ENCODE results near the gene MARK3.

Gene MARK3

DNA sequence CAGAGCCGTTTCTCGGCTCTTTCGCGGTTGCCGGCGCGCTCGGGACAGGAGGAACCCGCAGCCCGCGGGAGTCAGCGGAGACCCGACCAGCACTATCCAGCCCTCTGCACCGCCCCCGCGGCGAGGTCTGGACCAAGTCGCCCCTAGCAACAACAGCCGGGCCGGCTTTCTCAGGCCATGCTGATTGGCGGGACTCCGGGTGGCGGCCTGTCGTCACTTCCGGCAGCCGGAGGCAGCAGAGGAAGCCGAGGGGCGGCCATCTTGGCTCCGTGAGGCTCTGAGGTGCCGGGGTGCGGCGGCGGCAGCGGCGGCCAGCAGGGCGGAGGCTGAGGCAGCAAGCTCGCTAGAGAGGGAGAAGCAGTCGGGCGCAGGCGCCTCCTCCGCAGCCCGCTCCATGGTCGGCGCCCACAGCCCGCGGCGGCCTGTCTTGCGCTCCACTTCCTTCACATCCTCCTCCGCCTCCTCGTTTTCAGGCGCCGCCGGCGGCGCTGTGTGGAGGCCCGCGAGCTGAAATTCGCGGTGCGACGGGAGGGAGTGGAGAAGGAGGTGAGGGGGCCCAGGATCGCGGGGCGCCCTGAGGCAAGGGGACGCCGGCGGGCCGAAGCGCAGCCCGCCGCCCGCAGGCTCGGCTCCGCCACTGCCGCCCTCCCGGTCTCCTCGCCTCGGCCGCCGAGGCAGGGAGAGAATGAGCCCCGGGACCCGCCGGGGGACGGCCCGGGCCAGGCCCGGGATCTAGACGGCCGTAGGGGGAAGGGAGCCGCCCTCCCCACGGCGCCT is at the start of gene MARK3:
MARK3 (plus strand) TSS at position 264 of the 777 bp plus-strand sequence. CDS start 615 bp downstream, outside the sequence.
- Histone ChIP-seq H3K9me3 (ENCODE audit: control insufficient read depth in 1 of 2, low read length in 2 of 2) (no peaks in the 10 kb centered on the region), H3K27me3 (ENCODE audit: low read depth, low read length) (no peaks in the 10 kb centered on the region), H3K27ac (ENCODE audit: low read length) (peak within 1 kb of the TSS; percentile 77), H3K36me3 (ENCODE audit: control insufficient read depth in 1 of 2, insufficient read depth in 2 of 2, low read length in 2 of 2) (peaks cover 0 to 7% of the 10 kb centered on the region in 2 donors), H3K4me1 (ENCODE audit: control insufficient read depth in 1 of 2, insufficient read depth in 2 of 2, low read length in 2 of 2) (peaks cover 0 to 21% of the 10 kb centered on the region in 2 donors), H3K4me3 (ENCODE audit: low read depth in 1 of 2, low read length in 2 of 2) (peak within 1 kb of the TSS; percentile 94 to 96)

DNA sequence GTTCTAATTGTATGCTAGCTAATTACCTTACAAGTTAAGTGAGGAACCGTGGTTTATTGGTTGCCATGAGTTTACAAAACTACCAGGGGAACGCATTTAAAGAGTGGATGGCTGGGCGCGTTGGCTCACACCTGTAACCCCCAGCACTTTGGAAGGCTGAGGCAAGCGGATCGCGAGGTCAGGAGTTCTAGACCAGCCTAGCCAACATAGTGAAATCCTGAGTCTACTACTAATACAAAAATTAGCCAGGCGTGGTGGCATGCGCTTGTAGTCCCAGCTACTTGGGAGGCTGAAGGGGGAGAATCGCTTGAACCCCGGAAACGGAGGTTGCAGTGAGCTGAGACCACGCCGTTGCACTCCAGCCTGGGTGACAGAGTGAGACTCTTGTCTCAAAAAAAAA is 49.0 kb upstream of the MARK3 start:
- Histone ChIP-seq H3K4me3 (ENCODE audit: low read depth in 1 of 2, low read length in 2 of 2) (peak overlapping the region; percentile 89 to 95), H3K27me3 (ENCODE audit: low read depth, low read length) (no peaks in the 10 kb centered on the region), H3K27ac (ENCODE audit: low read length) (no peak overlapping the region), H3K4me1 (ENCODE audit: control insufficient read depth in 1 of 2, insufficient read depth in 2 of 2, low read length in 2 of 2) (peaks cover 9 to 25% of the 10 kb centered on the region in 2 donors), H3K36me3 (ENCODE audit: control insufficient read depth in 1 of 2, insufficient read depth in 2 of 2, low read length in 2 of 2) (peaks cover 57 to 71% of the 10 kb centered on the region in 2 donors), H3K9me3 (ENCODE audit: control insufficient read depth in 1 of 2, low read length in 2 of 2) (no peaks in the 10 kb centered on the region)

DNA sequence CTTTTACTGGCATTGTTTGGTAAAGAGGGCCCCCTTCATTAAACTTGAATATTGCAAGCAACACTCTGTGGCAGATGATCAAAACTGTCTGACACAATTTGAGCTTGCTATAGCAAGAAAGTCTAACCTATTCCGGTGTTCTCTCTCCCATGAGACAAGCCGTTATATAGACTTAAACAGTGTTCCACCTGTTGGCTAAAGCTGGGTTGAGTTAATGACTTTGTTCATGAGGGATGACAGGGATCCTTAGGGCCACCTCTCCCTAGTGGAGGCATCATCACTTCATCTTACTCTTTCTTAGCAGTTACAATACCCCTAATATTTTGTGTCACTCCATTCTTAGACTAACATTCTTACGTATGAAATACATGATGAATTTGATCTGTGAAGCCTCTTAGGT is 47.4 kb upstream of the MARK3 start:
- Histone ChIP-seq H3K36me3 (ENCODE audit: control insufficient read depth in 1 of 2, insufficient read depth in 2 of 2, low read length in 2 of 2) (peaks cover 73 to 87% of the 10 kb centered on the region in 2 donors), H3K27me3 (ENCODE audit: low read depth, low read length) (no peaks in the 10 kb centered on the region), H3K4me1 (ENCODE audit: control insufficient read depth in 1 of 2, insufficient read depth in 2 of 2, low read length in 2 of 2) (peaks cover 4 to 18% of the 10 kb centered on the region in 2 donors), H3K9me3 (ENCODE audit: control insufficient read depth in 1 of 2, low read length in 2 of 2) (no peaks in the 10 kb centered on the region), H3K4me3 (ENCODE audit: low read depth in 1 of 2, low read length in 2 of 2) (no peak overlapping the region), H3K27ac (ENCODE audit: low read length) (no peak overlapping the region)

DNA sequence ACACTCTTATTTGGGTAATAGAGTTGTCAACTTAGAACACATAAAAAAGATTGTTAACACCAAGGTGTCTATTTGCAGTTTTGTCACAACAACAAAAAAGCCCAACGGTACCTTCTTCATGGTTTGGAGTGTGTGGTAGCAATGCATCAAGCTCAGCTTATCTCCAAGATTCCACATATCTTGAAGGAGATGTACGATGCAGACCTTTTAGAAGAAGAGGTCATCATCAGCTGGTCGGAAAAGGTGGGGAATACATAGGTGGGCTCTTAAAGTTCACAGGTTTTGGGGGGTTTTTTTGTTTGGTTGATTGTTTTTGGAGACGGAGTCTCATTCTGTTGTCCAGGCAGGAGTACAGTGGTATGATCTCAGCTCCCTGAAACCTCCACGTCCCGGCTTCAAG is 45.7 kb upstream of the MARK3 start:
- H3K4me1 ChIP-seq (ENCODE audit: control insufficient read depth in 1 of 2, insufficient read depth in 2 of 2, low read length in 2 of 2), result peaks cover 4 to 15% of the 10 kb centered on the region in 2 donors
- H3K4me3 ChIP-seq (ENCODE audit: low read depth in 1 of 2, low read length in 2 of 2), result no peak overlapping the region
- no peaks in the 10 kb centered on the region for H3K9me3 ChIP-seq (ENCODE audit: control insufficient read depth in 1 of 2, low read length in 2 of 2)
- peaks cover 90 to 93% of the 10 kb centered on the region in 2 donors for H3K36me3 ChIP-seq (ENCODE audit: control insufficient read depth in 1 of 2, insufficient read depth in 2 of 2, low read length in 2 of 2)
- H3K27ac ChIP-seq (ENCODE audit: low read length), result no peak overlapping the region
- H3K27me3 ChIP-seq (ENCODE audit: low read depth, low read length), result no peaks in the 10 kb centered on the region

DNA sequence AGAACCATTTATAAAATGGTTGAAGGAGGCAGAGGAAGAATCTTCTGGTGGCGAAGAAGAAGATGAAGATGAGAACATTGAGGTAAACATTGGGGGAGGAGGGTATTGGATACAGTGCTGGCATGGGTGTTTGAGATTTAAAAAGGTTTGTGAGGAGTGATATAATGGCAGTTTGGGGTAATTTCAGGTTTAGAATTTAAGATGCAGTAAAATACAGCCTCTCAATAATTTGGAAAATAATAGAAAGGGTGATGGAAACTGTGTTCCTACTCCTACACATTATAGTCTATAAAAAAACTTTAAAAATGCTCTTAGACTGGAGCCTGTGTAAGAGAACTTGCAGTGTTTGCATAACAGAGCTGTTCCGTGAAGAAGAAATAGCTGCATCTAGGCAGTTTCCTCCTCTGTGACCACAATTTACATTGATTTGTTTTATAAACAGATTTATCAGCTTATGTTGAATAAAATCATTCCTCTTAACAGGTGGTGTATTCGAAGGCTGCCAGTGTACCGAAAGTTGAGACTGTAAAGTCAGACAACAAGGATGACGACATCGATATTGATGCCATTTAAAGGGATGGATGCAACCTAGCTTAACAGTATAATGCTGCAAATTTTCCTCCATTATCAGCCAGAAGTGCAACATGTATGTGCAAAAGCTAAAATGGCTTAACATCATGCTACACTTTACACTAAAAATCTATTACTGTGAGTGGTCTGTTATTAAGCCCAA is 44.6 kb upstream of the MARK3 start:
- peaks cover 87 to 91% of the 10 kb centered on the region in 2 donors for H3K36me3 ChIP-seq (ENCODE audit: control insufficient read depth in 1 of 2, insufficient read depth in 2 of 2, low read length in 2 of 2)
- no peaks in the 10 kb centered on the region for H3K27me3 ChIP-seq (ENCODE audit: low read depth, low read length)
- no peaks in the 10 kb centered on the region for H3K9me3 ChIP-seq (ENCODE audit: control insufficient read depth in 1 of 2, low read length in 2 of 2)
- no peak overlapping the region for H3K4me3 ChIP-seq (ENCODE audit: low read depth in 1 of 2, low read length in 2 of 2)
- H3K27ac ChIP-seq (ENCODE audit: low read length), result no peak overlapping the region
- H3K4me1 ChIP-seq (ENCODE audit: control insufficient read depth in 1 of 2, insufficient read depth in 2 of 2, low read length in 2 of 2), result peaks cover 4 to 9% of the 10 kb centered on the region in 2 donors

DNA sequence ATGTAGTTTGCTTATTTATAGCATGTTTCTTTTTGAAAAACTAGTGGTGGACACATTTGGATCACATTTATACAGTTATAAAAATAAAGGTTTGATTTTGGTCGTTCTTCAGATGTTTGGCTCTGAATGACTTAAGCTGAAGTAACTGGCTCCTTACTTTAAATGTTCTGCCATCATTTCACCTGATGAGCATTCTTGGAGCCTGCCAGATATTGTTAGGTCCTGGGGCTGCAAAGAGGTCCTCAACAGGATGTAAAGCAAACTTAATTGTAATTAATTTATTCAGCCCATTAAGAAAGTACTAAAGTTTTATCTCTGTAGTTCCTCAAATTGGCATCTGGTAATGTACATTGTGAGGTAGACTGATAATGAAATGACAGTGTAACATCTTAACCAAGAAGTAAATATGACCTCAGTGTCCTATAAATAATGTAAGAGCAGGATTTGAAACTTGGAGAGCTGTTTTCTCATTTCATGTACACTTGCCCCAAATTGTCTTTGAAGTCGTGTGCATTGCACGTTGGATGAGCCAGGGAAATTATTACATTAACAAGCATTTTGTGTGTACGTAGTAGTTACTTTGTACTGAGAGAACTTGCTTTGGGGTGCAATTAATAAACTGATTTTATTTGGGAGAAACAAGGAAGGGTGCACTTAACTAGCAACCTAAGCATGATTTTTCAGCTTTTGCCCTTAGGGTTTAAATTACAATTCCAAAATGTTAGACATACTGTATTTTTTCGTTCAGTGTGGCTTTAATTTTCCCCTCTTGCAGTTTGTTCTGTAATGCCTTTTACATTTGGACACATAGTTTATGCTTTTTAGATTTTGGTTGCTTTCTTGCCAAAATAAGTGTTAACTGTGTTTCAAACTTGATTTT is 43.7 kb upstream of the MARK3 start:
- no peaks in the 10 kb centered on the region for H3K27me3 ChIP-seq (ENCODE audit: low read depth, low read length)
- H3K27ac ChIP-seq (ENCODE audit: low read length), result no peak overlapping the region
- no peaks in the 10 kb centered on the region for H3K9me3 ChIP-seq (ENCODE audit: control insufficient read depth in 1 of 2, low read length in 2 of 2)
- peaks cover 0 to under 1% of the 10 kb centered on the region in 2 donors for H3K4me1 ChIP-seq (ENCODE audit: control insufficient read depth in 1 of 2, insufficient read depth in 2 of 2, low read length in 2 of 2)
- no peak overlapping the region for H3K4me3 ChIP-seq (ENCODE audit: low read depth in 1 of 2, low read length in 2 of 2)
- peaks cover 79 to 82% of the 10 kb centered on the region in 2 donors for H3K36me3 ChIP-seq (ENCODE audit: control insufficient read depth in 1 of 2, insufficient read depth in 2 of 2, low read length in 2 of 2)

DNA sequence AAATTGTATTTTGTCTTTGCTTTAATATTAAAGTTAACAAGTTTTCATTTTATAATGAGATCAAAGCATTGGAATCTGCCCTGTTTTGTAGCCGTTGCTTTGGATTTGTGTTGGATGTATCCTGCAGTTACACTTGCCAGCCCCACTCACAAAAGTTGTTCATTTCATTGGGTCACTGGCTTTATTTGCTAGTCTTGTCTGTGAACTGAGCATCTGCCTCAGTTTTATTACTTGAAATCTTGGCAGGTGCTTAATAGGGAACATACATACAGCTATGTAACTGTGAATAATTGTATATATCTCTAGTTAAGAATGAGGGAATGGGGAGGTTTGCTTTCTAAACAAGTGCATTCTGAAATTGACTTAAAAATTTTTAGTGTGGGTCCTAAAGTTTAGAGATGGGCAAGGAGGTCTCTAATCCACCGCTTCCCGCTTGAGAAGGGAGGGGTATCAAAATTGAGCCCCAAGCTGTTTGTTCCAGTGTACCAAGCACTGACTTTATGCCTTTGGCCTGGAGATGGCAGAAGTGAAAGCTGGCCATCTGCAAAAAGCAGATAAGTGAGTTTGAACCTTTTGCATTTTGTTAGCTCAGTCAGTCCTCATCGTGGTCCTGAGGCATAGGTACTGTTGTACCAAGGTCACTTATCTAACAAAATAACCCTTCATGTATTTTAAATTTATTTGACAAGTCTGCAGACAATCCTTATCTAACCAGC is 41.9 kb upstream of the MARK3 start:
- no peaks in the 10 kb centered on the region for H3K27me3 ChIP-seq (ENCODE audit: low read depth, low read length)
- H3K27ac ChIP-seq (ENCODE audit: low read length), result no peak overlapping the region
- H3K4me3 ChIP-seq (ENCODE audit: low read depth in 1 of 2, low read length in 2 of 2), result no peak overlapping the region
- H3K9me3 ChIP-seq (ENCODE audit: control insufficient read depth in 1 of 2, low read length in 2 of 2), result no peaks in the 10 kb centered on the region
- H3K36me3 ChIP-seq (ENCODE audit: control insufficient read depth in 1 of 2, insufficient read depth in 2 of 2, low read length in 2 of 2), result peaks cover 61 to 64% of the 10 kb centered on the region in 2 donors
- H3K4me1 ChIP-seq (ENCODE audit: control insufficient read depth in 1 of 2, insufficient read depth in 2 of 2, low read length in 2 of 2), result no peaks in the 10 kb centered on the region

DNA sequence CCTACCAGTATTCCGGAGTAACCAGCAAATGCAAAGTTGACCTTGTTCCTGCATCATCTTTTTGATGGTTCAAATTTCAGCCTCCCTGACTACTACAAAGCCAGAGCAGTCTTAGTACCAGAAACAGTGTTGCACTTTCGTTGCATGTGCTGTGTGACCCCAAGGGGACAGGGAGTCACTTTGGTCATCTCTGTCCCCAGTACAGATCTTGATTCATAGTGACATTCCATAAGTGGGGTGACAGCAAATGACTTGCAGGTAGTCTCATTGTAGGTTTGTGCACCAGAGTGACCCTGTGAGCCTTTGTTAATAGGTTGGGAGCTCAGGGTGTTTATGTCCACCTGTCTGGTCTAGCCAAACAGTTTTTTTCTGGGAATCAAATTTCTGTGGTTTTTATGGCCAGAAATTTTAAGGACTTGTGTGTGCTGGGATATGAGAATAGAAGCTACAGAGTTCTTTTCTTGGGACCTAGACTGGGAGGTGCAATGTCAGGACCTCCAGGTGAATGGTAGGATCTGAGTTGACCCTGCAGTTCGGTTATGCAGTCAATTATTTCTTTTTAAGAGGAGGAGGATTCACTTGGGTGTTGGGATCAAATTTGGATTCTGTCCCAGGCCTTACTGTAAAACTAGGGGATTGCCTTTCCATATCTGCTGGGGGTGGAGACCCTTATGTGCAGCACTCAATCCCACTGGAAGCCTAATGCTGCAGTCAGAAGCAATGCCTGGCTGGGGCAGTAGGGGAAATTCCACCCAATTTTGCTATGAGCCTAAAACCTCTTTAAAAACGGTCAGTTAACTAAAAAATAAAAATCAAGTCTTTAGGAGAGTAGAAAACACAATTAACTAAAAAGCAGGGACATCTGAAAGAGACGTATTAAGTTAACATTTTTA is 41.1 kb upstream of the MARK3 start:
- Histone ChIP-seq H3K4me1 (ENCODE audit: control insufficient read depth in 1 of 2, insufficient read depth in 2 of 2, low read length in 2 of 2) (no peaks in the 10 kb centered on the region), H3K27me3 (ENCODE audit: low read depth, low read length) (no peaks in the 10 kb centered on the region), H3K9me3 (ENCODE audit: control insufficient read depth in 1 of 2, low read length in 2 of 2) (no peaks in the 10 kb centered on the region), H3K4me3 (ENCODE audit: low read depth in 1 of 2, low read length in 2 of 2) (no peak overlapping the region), H3K36me3 (ENCODE audit: control insufficient read depth in 1 of 2, insufficient read depth in 2 of 2, low read length in 2 of 2) (peaks cover 52 to 56% of the 10 kb centered on the region in 2 donors), H3K27ac (ENCODE audit: low read length) (no peak overlapping the region)

DNA sequence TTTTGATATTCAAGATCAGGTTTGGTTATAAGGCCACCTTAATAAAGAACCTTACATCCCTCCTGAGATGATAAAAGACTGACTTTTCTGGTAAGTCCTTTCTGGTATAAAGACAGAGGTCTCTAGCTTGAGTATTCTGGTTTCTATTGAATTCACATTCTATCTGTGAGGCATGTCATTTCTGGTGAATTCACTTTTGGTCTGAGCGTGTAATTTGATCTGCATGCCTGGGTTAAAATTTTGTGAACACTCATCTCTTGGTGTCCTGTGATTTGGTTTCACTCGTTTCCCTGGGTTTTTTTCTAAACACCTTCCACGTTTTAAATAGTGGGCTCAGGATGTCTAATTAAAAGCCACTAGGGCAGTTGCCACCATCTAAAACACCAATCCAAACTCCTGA is 38.9 kb upstream of the MARK3 start:
- peaks cover 33 to 35% of the 10 kb centered on the region in 2 donors for H3K36me3 ChIP-seq (ENCODE audit: control insufficient read depth in 1 of 2, insufficient read depth in 2 of 2, low read length in 2 of 2)
- H3K4me3 ChIP-seq (ENCODE audit: low read depth in 1 of 2, low read length in 2 of 2), result no peak overlapping the region
- no peak overlapping the region for H3K27ac ChIP-seq (ENCODE audit: low read length)
- no peaks in the 10 kb centered on the region for H3K4me1 ChIP-seq (ENCODE audit: control insufficient read depth in 1 of 2, insufficient read depth in 2 of 2, low read length in 2 of 2)
- no peaks in the 10 kb centered on the region for H3K27me3 ChIP-seq (ENCODE audit: low read depth, low read length)
- no peaks in the 10 kb centered on the region for H3K9me3 ChIP-seq (ENCODE audit: control insufficient read depth in 1 of 2, low read length in 2 of 2)

Measured in muscle layer of duodenum (tissue), 2 donors.